NCI-H82 treated with DMSO at 0.1 percent for 48 hours (cell line): ENCODE measurements around the gene ATP13A4.

Experiments used
- DNase-seq: peaks from one replicate; lab custom pipeline; 2025; ENCODE audit not compliant: unreplicated experiment; lab: John Stamatoyannopoulos, UW

Gene ATP13A4

DNA sequence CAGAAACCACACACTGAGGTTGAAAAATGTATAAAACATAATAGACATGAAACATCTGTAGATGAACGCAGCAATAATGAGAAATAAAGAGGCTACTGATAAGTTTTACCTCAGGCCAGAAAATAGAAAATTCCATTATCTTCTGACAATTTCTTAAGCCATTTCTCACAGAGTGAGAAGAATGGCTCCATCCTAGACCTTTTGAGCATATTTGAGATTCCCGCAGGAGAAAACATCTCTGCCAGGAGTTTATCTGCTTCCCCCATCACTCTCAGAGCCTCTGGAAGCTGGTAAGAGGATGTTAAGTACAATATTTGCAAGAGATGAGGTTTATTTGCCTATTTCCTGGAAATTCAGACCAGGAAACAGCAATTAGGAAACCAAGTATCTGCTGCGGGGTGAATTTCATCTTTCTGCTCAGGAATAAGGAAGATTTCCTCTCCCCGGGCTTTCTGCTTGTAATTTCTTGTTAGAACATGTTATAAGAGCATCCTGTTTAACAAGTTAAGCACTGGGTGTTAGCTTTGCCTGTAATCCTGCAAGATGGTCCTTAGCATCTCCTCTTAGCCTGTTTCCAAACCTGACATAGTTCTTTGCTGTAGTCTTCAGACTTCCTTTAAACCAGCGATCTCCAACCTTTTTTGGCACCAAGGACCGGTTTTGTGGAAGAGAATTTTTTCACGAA is 54.8 kb downstream of the ATP13A4 start:
- DNase-seq = no peak

DNA sequence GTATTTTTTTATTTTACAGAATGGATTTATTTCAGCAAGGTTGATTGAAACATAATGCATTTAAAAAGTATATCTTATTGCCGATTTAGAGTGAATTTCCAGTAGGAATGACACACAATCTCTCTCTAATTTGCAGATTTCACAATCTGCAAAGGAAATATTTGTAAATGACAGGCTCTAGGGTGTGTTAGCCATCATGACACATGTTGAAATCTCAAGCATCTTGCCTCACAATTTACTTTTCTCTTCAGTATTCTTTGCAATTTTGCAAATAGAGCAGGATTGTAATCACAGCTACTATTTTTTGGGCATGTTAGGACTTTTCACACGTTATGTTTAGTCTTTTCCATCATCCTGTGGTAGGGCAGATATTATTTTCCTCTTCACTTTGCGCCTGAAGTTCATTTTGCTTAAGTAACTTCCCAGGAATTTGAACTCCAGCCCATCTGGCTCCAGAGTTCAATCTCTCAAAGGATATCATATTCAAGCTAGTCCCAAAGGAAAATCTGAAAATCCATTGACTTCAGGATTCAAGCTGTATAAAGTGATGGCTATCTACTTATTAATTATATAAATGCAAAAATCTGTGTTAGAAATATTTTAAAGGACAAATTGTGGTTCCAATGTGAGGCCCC is 55.4 kb downstream of the ATP13A4 start:
- no peak for DNase-seq

DNA sequence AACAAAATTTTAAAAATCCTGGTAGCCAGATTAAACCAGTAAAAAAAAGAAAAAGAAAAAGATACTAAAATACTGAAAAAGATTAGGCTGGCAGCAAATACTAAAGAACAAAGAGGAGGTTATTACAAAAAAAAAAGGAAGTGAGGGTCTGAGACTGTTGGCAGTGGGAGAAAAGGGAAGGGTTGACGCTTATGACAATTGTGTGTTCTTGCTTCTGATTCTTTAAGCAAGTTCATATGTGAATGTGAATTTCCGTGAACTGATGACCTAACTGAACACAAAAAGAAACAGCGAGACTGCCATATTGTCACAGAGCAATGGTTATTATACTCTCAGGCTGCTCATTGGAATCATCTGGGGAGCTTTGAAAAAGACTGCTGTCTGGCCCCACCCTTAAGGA is 56.5 kb downstream of the ATP13A4 start:
- DNase-seq = no peak

DNA sequence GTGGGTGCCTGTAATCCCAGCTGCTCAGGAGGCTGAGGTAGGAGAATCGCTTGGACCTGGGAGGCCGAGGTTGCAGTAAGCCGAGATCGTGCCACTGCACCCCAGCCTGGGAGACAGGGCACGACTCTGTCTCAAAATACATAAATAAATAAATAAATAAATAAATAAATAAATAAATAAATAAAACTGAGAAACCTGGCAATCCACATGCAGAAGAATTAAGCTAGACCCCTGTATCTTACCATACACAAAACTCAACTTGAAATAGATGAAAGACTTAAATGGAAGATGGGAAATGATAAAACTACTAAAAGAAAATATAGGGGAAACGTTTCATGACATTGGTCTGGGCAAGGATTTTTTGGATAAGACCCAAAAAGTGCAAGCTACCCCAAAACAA is 58.0 kb downstream of the ATP13A4 start:
- no peak for DNase-seq

DNA sequence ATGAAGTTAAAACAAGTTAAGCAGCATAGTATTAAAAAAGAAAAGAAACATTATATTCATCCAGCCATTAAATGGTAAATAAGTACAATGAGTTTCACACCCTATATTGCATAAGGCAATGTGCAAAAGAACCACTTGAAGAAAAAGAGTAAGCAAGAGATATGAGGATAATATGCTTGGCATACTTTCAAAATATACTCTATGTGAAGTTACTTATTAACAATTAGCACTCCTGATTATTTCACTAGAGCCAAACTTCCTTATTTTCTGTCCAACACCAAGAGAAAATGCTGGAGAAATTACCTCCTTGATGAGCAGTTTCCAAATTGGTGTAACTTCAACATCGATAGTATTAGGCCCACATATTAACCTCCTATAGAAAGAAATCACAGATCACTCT is 63.7 kb downstream of the ATP13A4 start:
- DNase-seq = no peak

DNA sequence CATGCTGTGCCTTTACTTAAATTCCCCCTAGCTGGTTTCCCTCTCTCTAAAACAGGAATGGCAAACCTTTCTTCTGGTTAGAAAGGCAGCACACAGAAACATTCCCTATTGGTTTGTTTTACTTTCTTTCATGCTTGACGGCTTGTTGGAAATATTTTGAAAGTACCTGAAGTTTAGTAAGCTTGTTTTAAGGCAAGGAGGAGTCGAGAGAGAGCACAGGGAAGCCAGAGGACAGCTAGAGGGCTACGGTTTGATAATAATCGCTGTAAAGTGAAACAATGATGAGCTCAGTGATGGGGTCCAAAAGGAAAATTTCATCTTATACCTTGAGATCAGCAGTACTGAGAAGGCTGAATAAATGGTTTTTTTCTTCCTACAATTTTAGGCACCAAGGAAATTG is 64.1 kb downstream of the ATP13A4 start:
- no peak for DNase-seq

DNA sequence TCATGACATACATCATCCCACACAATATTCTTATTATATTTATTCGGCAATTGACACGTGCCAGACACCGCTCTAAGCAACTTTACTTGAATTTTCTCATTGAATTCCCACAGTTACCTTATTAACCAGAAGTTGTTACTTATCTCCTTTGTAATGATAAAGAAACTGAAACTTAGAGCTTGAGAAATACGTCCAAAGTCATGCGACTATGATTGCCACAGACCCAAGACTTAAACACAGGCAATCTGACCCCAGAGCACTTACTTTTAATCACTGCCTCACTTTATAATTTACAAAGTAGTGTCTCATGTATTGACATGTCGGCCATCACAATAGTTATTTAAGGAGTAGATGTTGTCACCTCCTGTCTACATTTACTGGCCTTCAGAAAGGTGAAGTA is 64.7 kb downstream of the ATP13A4 start:
- no peak for DNase-seq

DNA sequence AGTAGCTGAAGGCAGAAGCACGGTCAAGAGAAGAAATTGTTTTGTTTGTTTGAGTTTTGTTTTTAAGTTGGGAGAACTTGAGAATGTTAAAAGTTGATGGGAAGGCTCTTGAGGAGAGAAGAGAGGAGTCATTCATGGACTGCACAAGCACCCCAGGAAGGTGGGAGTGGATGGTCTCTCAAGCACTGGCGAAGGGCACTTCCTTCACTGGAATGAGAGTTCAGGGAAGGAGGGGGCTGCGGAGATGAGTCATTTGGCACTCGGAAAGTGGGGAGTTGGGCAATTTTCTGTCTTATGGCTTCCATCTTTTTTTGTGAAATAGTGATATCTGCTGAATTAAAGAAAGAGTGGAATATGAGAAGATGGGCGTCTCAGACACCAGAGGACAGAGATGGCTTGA is 66.0 kb downstream of the ATP13A4 start:
- no peak for DNase-seq

DNA sequence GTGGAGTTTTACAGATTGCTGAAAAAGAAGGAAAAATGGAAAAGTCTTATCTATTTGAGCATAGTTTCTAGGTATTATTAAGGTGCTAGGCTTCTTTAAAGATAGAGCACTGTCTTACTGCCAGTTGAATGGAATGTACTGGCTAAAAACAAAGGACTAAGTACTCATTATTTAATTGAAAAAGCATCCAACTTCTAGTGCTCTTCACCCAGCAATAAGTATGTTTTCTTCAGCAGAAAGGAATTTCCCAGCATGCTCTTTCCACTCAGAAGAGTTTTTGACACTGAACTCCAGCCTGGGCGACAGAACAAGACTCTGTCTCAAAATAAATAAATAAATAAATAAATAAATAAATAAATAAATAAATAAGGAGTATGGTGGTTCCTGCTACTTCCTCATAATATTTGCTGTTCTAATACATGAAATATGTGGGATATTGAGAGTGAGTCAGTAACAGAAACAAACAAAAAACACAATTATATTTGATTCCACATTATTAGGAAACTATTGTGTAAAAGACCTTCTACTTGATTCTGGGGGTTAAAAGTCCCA is 70.6 kb downstream of the ATP13A4 start:
- DNase-seq = no peak

DNA sequence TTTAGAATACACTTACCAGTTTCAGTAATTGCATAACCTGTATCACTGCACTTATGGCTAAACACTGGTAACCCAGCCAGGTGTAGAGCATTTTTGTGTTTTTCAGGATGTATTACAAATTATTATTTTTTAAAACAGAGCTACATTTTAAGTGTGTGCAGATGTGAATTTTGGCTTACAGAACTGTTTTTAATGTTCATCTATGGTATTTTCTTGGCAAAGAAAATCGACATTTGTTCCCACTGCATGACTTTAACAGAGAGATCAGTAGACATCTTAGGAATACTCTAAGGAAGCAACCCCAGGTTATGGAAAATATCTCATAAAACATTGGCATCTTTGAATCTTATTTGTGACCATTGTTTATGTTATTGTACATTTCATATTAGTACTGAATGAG is 73.3 kb downstream of the ATP13A4 start:
- no peak for DNase-seq

DNA sequence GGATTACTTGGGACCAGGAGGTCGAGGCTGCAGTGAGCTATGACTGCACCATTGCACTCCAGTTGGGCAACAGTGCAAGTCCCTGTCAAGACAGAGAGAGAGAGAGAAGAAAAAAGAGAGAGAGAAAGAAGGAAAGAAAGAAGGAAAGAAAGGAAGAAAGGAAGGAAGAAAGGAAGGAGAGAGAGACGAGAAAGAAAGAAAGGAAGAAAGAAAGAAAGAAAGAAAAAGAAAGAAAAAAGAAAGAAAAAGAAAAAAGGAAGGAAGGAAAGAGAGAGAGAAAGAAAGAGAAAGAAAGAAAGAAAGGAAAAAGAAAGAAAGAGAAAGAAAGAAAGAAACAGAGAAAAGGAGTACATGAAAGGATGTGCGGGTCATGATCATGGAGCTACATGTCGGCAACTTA is 80.2 kb downstream of the ATP13A4 start:
- no peak for DNase-seq

DNA sequence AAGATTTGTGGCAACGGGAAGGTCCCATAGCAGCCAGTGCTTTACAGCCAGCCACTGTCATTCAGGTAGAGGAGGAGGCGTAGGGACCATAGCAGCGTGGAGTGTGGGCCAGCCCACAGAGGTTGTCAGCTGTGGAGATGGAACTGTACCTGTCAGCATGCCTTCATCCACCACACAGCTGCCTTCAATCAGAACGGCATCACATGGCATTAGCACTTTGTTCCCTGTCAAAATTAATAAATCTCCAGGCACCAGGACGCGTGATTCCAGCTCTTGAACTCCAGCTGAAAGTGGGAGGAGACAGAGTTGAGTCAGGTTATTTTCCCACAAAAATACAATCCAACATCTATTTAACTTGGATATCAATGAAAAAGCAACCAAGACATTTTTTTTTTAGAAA is 84.0 kb downstream of the ATP13A4 start:
- no peak for DNase-seq

DNA sequence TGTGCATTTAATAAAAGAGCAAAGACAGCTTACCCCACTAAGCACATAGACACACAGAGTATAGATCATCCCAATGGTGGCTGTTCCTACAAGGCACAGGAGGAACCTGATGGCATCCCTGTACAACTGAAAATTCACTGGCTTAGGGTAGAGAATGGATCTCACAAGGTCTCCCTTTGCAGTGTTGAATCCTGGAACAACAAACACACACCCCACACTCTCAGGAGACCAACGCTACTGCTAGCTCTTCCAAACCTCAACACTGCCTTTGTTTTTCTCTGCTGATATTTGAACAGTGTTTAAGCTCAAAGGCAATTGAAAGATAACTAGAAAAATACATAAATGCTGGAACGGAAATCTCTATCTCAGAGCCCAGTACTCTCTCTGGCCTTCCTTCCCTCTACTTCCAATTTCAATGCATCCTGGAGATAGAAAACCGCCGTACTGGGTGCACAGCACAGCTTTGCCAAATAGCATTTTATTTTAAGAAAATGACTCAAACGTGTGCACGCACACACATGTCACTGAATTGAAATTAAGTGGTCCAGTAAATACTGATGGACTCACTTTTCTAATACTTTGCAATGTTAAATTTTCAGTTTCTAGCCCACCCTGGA is 88.6 kb downstream of the ATP13A4 start:
- DNase-seq = no peak

DNA sequence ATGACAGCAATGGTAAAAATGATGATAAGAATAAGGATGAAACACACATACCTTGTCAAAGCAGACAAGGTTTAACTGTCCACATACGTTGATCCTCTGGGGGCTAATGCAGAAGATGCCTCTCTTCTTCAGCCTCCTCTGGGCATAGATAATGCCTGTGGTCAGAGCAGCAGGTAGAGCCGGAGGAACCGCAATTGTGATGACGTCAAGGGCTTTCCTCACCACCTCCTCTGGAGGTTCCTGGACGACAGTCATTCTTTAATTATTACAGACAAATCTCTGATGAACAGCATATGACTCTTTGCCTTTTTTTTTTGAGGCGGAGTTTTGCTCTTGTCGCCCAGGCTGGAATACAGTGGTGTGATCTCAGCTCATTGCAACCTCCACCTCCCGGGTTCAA is 89.8 kb downstream of the ATP13A4 start:
- no peak for DNase-seq

DNA sequence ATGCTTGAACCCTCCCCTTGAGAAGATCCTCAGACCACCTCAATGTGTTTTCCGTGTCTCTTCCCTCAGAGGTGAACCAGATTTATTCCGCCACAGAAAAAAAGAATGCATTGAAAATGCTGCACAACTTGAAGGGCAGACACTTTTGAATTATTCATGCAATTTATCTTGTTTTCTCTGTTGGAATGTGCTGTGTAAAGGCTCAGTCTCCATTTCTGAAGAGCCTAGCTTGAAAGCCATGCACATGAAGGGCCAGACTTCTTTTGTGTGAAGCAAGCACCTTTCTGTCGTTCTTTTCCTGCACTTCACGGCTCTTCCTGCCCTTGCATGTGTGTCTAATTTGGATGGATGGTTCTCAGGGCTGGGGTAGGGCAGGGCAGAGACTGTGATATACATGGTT is 97.2 kb downstream of the ATP13A4 start:
- DNase-seq = no peak

DNA sequence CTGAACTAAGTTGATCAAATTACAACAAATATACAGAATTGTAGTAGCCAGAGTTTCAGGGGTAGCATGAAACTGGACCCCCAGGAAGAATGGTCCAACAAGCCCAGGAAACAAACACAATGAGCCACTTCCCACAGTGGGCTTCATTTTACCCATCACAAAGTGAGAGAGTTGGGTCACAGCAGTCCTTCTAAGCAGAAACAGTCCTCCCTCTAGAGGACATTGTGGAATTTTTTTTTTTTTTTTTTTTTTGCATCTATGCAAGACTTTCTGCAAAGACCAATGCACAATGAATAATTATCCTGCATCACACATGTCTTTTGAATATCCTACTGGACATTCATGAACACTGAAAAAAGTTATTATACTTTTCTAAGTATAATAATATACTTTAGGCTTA is 102.4 kb downstream of the ATP13A4 start:
- no peak for DNase-seq

DNA sequence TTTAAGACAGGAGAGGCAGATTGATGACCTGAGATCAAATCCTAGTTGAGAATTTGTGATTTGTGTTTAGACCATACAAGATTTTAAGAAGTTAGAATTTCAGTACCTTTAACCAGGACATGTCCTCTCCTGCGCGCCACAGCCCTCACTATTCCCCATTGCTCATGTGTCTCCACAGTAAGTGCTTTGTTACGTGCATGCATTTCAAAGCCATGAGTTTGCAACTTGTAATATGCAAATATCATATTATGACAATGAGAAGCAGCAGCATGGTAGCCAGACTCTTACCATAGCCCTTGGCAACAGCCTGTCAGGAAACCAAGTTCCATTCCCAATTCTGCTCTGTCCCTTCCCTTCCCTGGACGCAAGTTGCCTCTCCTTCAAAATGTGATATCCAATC is 102.8 kb downstream of the ATP13A4 start:
- no peak for DNase-seq

DNA sequence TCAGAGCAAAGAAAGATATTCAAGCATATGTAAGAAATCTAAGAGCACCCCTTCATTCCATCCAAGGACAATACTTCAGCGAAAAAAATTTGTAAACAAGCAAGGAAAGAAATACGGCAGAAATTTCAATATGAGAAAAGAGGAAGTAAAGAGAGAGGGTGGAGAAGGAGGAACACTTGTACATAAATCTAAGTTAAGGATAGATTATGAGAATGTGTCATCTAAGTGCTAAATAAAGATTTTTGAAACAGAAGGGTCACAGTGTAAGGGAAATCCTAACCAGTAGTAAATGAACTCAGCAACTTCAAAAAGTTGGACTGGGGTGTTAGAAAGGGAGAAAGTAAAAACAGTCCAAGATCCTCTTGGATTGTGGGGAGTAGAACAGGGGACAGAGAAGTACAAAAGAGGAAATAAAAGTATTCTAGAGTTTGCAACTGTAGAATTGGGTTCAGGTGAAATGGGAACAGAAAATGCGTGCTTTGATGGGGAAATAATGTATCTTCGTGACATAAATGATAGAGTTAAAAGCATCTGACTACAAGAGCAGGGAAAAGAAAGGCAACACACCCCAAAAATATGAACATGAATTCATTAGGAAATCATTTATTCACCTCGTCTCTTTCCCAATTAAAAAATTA is 107.6 kb downstream of the ATP13A4 start:
- DNase-seq = no peak

DNA sequence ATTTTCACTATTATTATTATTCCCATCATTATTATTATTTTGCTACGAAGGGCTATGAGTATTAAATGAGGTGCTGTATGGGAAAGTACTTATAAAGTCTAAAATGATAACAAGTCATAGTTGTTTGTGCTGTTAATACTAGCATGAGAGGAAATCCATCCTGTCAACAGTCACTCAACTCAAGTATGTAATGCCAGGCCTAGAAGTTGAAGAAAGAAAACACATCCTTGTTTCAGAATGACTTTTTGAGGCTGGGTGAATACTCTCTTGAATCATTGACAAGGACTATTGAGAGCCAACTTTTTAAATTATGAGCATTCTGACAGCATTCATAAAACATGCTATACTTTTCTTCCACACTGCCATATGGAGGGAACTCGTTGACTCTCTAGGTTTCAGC is 115.3 kb downstream of the ATP13A4 start:
- no peak for DNase-seq

DNA sequence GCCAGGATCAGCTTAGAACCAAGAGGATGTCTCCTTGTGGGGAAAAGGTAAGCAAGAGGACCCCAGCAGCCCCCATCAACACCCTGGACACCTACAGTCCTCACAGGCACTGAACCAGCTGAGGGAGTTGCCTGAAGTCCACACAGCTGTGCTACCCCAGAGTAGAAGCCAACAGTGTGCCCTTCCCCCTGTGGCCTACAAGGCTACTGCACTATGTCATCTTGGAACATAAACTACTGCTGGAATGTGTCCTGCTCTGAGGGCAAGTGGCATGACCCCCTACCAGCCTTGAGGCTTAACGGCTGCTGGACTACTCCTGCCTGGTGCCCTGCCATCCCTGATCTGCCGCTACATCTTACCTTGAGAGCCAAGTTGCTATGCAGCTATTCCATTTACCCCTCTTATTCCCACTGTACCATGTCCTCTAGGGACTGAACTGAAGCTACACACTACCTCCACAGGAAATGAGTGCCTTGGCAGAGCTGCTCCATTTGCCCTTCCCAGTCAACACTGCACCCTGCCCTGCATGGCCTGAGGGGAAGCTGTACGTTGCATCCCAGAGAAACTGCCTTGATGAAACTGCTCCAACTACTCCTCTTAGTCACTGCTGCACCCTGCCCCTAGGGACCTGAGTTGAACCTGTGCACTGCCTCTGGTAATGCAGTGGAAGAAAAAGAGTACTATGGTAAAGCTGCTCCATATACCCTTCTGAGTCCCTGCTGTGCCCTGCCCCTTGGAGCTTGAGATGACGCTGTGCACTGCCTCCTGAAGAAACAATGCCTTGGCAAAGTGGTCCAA is 135.9 kb downstream of the ATP13A4 start:
- DNase-seq = no peak

DNA sequence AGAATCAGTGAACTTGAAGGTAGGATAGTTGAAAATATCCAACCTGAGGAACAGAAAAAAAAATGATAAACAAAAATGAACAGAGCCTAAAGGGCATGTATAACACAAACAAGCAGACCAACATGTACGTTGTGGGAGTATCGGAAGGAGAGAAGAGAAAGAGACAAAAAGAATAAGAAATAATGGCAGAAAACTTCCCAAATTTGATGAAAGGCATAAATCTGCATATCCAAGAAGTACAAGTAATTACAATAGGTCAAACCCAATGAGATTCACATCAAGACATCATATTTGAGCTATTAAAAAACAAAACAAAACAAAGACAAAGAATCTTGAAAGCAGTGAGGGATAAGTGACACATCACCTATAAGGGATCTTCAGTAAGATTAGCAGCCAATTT is 138.1 kb downstream of the ATP13A4 start:
- no peak for DNase-seq
